Measurements from ENCODE around the gene LSM10.
A peak's percentile ranks its signal among the peaks of the same experiment; 100 is the strongest.

LSM10 gene

GRCh38 chr1:36351227-36351977, 46.3 kb downstream of the LSM10 start:
- DNase-seq (ENCODE audit: low read depth in 2 of 2), result no peak

- peak in 1 of 2 donors; percentile 31 for DNase-seq (ENCODE audit: low read depth in 2 of 2)
These were observed 47.0 kb downstream of the LSM10 start for GRCh38 chr1:36350659-36351226.

- DNase-seq (ENCODE audit: low read depth in 2 of 2), result no peak
These were observed 47.9 kb downstream of the LSM10 start for GRCh38 chr1:36349839-36350238.

DNA sequence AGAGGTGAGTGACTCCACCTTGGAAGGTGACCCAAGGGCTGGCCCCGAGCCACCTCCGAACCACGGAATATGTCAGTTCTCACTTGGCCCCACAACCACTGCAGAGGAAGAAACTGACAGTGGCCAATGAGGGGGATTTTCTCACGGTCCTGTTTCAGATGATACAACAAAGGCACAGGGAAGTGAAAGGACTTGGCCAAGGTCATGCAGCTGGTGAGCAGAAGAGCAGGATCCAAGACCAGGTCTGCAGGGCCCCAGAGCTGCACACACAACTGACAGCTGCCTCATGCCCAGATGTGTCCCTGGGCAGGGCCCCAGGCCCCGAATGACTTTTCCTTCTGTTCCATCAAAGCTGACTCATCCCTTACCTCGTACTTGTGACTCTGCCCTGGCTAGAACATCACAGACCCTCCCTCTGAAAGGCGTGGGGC, 48.5 kb downstream of the LSM10 start:
- DNase-seq (ENCODE audit: low read depth in 2 of 2), result no peak

DNA sequence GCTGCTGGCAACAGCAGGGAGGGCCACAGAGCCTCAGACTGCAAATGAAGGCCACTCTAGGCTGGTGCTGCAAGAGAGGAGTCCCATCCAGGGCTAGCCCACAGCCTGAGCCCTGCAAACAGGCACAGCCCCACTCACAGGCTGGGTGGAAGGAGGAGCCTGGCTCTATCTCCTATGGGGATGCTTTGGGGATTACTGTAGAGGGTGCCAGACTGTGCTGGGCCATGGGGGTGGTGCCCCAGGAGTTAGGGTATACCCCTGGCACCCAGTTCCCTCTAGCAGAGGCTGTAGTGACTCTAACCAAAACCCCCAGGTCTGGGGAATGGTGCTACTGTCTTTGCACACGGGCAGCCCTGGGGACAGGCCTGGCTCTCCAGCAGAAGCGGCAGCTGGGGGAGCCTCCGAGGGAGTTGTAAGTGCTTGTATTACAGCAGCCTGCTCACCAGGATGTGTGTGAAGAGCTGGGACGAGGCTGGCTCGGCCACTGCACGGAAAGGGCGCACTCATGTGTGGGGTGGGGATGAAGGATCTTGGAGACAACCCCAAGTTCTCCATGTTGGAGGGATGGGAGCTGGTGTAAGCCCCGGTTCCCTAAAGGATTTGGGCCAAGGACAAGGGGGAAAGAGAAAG, 50.9 kb downstream of the LSM10 start:
- no peak for DNase-seq (ENCODE audit: low read depth in 2 of 2)

DNA sequence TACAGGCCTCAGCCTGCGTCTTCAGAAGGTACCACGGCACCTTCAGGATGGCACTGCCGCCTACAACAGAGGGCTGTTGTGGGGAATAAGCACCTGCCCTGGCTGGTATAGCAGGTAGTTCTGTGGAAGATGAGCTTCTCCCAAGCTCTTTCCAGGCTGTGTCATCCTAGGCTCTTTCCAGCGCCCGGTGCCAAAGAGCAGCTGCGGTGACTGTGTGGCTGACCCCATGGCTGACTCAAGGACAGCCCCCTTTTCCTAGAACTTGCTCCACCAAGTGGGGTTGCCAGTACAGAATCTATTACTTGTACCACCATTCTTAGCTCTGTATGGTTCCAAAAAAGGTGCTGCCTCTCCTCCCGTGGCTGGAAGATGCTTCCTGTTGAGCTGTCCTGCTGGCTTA, 52.4 kb downstream of the LSM10 start:
- no peak for DNase-seq (ENCODE audit: low read depth in 2 of 2)

DNA sequence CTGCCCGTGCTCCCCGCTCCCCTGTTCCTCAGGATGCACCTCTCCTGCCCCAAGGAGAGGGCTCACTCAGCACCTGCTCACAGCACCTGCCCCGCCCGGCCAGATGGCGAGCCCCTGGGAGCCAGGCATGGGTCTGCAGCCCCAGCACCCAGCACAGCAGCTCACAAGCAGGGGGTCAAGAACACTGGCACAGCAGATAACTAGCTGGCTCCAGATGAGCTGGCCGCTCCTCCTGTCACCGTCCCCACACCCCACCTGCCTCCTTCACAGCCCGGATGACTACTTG, 53.4 kb downstream of the LSM10 start:
- DNase-seq (ENCODE audit: low read depth in 2 of 2), result no peak

- DNase-seq (ENCODE audit: low read depth in 2 of 2), result no peak
These were observed 53.9 kb downstream of the LSM10 start for GRCh38 chr1:36343651-36344394.

Measured in stimulated activated CD8-positive, alpha-beta memory T cell treated with anti-CD3 and anti-CD28 coated beads, Interleukin-15, amount 100 ng/mL, for 4 hours (primary cell).